Measurements from ENCODE around the gene ARHGAP44. TPM values are rescaled to one million over a fixed set of nuclear protein-coding genes. Genes with fewer than 3 reads are reported as not detected.

Gene ARHGAP44
- total RNA-seq, 1 donor from 2014 or later: 0.39 TPM

DNA sequence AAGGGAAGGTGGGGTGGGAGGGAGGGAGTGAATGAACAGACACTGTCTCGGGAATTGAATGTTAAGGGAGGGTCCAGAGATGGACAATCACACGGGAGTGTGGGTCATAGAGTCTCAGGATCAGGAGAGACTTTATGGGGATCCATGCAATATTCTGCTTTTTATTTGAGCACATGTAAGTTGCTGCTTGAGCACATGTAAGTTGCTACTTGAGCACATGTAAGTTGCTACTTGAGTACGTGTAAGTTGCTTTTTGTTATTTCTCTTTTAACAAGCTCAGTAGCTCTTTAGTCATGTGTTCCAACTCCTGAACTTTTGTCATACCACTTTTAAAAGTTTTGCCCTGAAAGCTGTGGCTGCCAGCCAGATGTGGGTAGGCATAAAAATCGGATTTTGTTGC is 110.3 kb downstream of the ARHGAP44 start:
- intact Hi-C loops (cut with micrococcal nuclease): no loop called here

DNA sequence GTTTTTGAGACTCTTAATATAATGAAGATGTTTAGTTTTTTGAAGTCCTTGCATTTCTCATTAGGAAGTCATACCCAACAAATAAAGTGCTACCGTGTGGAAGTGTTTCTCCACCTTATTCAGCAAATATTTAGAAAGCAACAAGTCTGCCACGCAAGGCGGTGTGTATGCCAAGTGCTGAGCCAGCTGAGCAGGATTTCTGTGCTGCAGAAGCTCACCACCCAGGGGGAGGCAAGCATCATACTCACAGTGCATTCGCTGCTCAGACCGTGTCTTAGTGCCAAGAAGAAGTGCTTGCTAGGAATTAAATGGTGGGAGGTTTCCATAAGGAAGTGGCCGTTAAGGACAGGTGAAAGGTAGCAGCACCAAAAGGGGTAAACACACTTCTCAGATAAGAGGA is 111.2 kb downstream of the ARHGAP44 start:
- intact Hi-C loops (cut with micrococcal nuclease): no loop called here

DNA sequence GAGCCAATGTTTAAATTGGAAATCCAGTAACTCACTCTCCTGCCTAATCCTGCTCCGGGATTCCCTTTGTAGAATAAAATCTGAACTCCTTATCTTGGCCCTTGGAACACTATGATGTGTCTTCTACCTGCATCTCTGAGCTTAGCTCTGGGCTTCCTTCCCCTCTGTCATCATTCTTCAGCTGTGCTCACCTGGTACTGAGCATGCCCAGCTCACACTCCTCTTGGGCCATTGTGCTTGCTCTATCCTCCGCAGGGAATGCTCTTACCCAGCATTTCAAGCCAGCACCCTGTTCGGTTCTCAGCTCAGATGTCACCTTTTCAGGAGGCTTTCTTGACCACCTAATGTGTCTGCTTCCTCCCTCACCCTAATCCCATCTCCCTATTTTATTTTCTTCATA is 112.7 kb downstream of the ARHGAP44 start:
- intact Hi-C loops (cut with micrococcal nuclease): no loop called here

DNA sequence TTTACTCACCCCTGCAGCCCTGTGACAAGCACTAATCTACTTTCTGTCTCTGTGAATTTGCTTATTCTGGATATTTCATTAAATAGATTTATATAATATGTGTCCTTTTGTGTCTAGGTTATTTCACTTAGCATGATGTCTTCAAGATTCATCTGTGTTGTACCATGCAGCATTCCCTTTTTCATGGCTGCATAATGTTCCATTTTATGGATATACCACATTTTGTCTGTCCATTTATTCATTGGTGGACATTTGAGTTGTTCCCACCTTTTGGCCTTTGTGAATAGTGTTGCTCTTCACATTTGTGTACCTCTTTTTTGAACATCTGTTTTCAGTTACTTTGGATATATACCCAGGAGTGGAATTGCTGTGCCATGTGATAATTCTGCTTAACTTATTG is 118.2 kb downstream of the ARHGAP44 start:
- intact Hi-C loops (cut with micrococcal nuclease): no loop called here

DNA sequence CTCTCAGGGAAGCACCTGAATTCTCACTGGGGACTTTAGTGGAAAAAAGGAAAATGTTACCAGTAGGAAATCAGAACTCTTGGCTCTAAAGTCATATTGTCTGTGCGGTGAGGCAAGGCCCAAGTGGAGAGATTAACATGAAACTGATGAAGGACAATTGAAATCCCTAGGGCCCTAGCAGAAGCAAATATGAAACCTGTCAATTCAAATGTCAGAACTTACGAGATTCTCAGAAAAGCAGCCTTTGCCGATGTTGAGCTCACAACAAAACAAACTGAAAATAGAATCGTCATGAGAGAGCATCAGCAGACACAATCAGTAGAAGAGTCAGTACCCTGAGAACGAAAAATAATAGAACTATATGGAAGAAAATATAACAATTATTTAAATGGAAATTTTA is 119.7 kb downstream of the ARHGAP44 start:
- intact Hi-C loops (cut with micrococcal nuclease): no loop called here

DNA sequence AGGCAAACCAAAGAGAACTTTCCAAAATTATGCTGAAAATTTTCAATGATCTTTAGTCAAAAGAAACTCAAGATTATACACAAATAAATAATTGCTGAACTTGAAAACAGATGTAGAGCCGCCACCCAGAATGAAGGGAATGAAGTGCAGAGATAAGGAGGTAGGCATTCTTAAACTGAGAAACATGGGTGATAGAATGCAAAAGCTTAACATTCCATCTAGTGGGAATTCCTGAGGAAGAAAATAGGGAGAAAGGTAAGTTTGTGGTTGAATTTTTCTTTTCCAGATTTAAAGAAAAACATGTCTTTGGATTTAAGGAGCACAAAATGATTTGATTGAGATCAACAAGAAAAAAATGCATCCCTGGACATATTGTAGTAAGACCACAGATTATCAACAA is 120.2 kb downstream of the ARHGAP44 start:
- intact Hi-C loops (cut with micrococcal nuclease): no loop called here

DNA sequence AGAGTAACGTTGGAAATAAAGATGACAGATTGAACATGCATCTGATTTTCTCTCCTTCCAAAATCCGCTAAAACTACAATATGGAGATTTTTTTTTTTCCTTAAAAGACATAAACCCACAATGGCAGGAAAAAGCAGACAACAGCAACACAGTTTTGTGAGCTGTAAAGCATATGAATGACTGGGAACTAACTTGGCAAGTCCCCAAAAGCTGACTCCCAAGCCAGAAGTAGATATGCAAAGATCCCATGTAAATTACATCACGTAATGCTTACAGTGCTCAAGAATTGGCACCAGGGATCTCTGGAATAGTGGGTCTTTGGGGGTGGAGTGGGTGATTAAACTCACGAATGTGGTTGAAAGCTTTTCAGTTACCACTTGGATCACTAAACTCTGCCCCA is 121.9 kb downstream of the ARHGAP44 start:
- intact Hi-C loops (cut with micrococcal nuclease): no loop called here

DNA sequence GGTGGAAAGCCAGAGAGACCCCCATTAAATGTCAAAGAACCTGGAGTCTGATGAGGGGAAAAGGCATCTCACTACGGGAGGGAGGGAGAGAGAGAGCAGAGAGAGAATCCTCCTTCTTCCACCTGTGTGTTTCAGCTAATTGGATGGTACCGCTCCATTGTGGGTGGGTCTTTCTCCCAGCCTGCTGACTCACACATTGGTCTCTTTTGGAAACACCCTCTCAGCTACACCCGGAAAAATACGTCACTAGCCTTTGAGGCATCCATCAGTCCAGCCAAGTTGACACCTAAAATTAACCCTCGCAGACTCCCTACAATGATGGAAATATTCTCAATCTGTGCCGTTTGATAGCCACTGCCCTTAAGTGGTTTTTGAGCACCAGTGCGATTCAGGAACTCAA is 128.1 kb downstream of the ARHGAP44 start:
- intact Hi-C loops (cut with micrococcal nuclease): no loop called here

DNA sequence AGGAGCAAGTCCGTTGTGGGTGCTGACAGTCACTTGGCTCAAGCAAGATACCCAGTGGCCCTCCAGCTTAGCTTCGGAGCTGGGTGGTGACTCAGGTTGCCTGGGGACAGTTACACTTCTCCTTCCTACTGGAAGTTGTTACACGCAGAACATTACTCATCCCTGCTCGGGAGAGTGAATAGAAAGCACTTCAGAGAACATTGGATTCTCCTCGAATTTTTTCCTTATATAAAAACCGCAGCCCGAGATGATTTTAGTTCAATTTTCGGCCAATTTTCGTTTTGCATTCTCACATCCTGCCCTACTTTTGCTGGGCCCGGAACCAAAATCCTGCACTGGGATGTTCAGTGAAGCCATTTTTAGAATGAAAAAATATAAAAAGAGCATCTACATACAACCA is 128.8 kb downstream of the ARHGAP44 start:
- intact Hi-C loops (cut with micrococcal nuclease): no loop called here

DNA sequence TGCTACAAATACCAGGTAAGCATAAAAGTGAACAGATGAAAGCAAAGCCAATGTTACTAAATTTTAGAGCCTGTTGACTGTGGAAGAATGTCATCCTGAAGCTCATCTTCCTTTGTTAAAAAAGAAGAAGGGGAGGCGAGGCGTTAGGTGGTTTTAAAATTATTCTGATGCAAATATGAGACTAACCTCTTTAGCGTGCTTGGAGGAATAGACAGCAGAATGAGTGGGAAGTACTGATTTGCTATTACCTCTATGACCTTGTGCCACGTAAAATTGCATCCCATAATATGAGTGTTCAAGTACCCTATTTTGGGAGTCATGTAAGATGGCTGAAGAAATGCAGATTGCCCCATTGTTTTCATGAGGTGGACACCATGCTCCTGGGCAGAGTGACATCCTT is 132.8 kb downstream of the ARHGAP44 start:
- intact Hi-C loops (cut with micrococcal nuclease): no loop called here

DNA sequence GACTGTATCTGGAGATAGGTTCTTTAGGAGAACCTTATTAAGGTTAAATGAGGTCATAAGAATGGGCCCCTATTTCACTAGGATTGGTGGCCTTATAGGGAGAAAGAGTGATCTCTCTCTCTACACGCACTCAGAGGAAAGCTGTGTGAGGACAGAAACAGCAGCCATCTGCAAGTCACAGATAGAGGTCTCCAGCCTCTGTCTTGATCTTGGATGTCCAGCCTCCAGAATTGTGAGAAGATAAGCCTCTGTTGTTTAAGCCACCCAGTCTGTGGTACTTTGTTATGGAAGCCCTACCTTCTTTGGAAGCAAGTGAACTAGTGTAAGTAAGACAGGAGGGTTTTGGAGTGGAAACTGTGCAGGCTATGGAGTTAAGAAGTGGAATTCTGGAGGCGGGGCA is 135.3 kb downstream of the ARHGAP44 start:
- intact Hi-C loops (cut with micrococcal nuclease): no loop called here

DNA sequence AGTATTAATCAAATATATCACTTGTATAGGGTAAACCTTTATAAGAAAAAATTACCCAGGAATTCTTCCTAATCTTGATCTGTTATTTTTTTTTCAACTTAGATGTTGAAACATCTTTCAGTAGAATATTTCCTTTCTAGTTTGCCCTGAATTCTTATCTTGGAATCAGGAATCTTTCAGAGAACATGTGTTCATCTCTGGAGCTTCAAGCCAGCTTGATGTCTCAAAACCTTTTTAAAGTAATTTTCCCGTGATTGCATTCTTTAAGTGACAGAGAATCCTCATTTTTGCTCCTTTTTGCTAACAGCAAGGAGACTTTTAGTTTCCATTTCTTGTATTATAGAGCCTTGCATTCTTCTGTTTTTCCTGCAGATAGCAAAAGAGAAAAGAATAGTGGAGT is 137.7 kb downstream of the ARHGAP44 start:
- intact Hi-C loops (cut with micrococcal nuclease): no loop called here

DNA sequence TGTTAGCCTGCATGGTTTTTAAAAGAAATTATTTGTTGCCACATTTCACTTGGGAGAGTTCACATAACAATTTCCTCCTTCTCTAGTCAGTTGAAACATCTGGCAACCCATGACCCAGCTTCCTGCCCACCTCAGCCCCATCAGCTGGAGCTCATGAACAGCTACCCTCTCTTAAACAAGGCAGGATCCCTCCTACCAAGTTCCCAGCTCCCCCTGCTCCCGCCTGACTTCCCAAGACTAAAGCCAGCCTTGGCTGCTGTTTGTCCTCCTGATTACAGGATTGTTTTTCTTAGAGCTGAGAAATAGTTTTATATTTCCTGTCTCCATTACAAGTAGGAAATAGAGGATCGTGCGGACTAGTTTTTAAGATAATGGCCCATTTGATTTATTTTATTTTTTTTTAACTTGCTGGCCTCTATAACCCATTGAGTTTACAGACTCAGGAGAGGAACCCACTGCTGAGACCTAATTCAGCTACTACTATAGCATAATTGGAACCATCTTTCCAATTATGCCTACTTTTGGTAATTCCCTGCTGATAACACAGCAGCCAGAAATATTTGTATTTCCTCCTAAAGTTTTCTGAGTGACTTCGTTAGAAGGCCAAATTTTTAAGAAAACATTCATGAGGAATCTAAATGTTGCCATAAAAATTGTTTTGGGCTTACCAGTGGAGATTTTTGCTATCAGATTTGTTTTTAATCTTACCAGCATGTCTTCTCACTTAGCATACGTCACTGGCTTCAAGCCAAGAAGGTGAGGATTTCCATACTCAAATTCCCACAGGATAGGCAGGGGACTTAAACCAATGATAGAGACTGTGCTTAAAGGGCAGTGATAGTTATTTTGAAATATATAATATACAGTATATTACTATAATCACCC is 138.5 kb downstream of the ARHGAP44 start:
- intact Hi-C loops (cut with micrococcal nuclease): no loop called here

DNA sequence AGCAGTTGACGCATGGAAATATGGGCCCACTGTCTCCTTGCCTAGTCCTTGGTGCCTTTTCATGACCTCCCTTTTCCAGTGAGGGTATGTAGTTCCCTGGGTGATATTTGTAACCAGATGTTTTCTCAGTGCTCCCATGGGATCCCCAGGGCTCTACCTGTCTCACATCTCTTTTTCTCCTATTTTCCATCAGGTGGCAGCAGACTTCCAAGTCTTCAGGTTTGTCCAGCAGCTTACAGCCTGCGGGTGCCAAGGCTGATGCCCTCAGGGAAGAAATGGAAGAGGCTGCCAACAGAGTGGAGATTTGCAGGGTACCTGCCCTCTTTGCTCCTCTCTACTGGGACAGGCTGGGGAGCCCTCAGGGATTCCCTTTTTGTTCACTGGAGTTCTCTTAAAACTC is 139.4 kb downstream of the ARHGAP44 start:
- intact Hi-C loops (cut with micrococcal nuclease): no loop called here

DNA sequence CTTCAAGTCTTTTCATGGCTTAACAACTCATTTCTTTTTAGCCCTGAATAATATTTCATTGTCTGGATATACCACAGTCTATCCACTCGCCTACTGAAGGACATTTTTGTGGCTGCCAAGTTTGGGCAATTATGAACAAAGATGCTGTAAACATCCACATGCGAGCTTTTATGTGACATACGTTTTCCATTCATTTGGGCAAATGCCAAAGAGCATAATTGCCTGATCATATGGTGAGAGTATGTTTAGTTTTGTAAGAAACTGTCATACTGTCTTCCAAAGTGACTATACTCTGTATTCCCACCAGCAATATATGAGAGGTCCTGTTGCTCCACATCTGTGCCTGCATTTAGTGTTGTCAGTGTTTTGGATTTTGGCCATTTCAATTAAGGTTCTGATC is 147.2 kb downstream of the ARHGAP44 start:
- intact Hi-C loops (cut with micrococcal nuclease): no loop called here

DNA sequence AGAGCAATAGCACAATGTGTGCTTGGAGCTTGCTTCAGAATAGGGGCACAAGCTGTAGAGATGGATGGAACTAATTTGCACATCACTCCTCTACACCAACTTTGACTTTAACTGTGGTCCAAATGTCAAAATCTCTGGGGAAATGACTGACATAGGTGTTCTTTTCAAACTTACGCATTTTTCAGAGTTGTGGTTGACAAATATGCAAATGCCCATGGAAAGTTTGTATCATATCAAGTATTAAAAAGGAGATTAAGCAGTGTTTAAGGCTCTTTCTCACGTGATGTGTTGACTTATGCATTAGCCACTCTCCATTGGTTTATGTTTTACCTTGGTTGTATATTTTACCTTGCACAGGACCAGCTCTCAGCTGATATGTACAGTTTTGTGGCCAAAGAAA is 151.4 kb downstream of the ARHGAP44 start:
- intact Hi-C loops (cut with micrococcal nuclease): no loop called here

DNA sequence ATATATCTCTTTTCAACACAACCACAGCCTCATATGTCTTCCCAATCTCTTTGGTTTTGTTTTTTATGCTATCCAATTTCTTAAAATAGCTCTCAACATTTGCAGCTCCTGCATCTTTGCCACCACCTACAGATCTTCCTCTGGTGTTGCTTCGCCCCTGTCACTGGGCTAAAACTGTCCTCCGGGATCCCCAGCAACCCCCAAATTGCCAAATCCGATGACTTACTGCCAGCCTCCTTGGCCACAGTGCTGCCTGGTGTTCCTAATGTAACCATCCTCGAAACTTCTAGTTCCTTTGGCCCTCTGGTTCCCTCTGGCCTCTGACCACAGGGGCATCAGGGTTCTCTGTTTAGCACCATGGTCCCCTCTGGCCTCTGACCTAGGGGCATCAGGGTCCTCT is 157.7 kb downstream of the ARHGAP44 start:
- intact Hi-C loops (cut with micrococcal nuclease): no loop called here

DNA sequence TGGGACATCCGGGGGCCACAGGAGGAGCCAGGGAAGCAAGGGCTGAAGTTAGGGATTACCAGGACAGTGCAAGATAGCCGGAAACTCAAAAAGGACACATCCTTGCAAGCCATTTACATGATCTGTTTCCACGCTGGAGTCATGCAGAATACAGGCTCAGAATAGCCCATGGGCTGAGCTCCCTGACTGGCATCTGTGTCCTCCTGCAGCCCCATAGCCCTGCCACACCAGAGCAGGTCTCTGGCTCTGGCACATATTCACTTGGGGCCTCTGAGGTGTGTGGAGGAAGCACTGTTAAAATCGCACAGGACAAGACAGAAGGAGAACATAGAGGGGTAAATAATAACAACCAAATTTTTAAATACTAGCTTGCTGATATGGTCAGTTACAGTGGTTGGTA is 162.7 kb downstream of the ARHGAP44 start:
- intact Hi-C loops (cut with micrococcal nuclease): no loop called here

DNA sequence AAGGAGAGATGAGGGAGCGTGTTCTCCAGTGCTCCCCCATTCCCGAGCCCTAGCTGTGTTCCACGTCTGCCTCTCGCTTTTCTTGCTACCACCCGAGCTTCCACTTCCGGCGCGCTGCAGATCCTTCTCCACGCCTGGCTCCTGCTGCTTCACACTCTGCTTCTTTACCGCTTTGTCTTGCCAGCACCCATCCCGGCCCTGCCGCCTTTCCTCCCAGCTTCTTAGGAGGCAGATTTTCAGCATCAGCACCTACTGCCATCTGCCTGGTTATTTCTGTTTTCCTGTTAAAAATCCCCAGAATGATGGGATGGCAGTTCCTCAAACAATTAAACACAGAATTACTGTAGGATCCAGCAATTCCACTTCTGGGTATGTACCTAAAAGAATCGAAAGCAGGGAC is 163.9 kb downstream of the ARHGAP44 start:
- intact Hi-C loops (cut with micrococcal nuclease): no loop called here

DNA sequence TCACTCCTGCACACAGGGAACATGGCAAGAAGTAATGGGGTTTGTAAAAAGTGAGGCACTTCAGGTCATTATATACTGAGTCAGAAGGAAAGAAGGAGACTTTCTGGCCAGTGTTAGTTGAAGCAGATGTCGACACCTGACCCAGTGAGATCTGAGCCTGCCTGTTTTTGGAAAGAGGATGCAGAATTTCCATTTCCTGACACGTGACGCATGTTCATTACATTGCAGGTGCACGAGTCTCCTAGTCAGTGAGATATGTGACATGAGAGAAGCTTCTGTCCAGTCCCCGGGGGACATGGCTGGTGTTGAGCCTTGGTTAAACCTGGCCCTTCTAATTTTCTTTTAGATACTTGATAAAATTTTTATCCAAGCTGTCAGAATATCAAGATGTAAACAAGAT is 166.2 kb downstream of the ARHGAP44 start:
- intact Hi-C loops (cut with micrococcal nuclease): no loop called here

DNA sequence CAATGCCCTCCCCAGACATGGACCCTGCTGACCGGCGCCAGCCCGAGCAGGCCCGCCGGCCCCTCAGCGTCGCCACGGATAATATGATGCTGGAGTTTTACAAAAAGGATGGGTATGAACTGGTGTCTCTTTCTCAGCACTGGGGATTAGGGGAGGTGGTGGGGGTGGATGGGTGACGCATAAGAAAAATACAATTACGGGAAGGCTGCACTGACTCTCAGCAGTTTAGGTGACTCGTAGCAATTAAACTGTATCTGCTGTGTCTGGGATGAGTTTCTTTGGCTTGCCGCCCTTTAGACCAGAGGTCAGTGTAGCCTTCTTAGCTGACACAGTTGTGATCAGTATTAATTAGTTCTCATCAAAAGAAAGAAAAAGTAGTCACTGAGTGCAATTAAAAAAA is 169.5 kb downstream of the ARHGAP44 start:
- intact Hi-C loops (cut with micrococcal nuclease): no loop called here

DNA sequence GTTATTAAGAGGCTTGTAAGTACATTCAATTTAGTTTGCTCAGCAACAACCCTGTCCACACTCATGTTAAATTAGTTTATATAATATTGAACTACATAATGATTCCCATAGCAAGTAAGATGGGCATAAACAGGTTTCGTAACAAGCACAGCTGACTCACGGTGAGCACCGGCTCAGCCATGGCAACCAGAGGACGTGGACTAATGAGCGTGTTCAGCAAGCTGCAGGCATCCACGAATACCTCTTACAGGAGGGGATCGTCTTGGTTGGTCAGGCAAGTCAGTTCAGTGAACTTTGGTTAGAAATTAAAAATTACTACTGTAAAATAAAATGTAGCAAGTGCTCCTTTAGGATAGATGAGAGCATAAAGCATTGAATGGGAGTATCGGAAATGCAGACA is 170.1 kb downstream of the ARHGAP44 start:
- intact Hi-C loops (cut with micrococcal nuclease): no loop called here

DNA sequence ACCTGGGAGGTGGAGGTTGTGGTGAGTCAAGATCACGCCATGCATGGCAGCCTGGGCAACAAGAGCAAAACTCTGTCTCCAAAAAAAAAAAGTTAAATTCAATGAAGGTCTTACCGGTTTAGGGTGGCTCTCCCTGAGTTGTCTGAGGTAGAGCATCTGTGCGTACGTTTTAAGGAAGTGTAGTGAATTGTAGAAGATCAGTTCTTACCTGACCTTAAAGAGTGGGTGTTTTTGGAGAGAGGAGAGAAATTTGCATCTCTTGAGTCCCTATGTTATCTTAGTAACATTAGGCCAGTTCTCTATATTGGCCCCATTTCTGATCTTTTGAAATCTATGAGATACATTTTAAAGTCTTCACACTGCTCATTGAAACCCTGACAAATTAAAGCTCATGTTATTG is 172.4 kb downstream of the ARHGAP44 start:
- intact Hi-C loops (cut with micrococcal nuclease): no loop called here

DNA sequence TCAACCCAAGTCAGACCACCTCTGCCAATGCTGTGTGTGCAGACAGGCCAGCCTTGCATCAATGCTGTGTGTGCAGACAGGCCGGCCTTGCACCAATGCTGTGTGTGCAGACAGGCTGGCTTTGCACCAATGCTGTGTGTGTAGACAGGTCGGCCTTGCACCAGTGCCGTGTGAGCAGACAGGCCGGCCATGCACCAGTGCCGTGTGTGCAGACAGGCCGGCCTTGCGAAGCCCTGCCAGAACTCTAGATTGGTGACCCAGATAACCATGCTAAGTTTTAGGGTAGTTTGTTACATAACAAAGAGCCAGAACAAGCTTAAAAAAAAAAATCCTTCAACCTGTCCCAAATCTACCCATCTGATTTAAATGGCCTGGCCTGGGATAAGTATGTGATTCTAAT is 174.2 kb downstream of the ARHGAP44 start:
- intact Hi-C loops (cut with micrococcal nuclease): no loop called here

Measured in T-helper 2 cell treated with Interferon-gamma antibody and Interleukin-4, amounts not matched to agents 100 ng/mL and 5 ng/mL, for 36 hours (primary cell).